ENCODE results near the gene KPNA6. TPM values are rescaled to one million over a fixed set of nuclear protein-coding genes. Genes with fewer than 3 reads are reported as not detected.

Gene KPNA6
- total and polyA plus RNA-seq, 2 of the 4 experiments (the other 2 are of a cell fraction): 27.0 to 50.7 TPM

- WGBS, 2 experiments (ENCODE audit: extremely low coverage in 2 of 2, insufficient read length in 1 of 2): no CpG with 5 or more reads among the region's 2 CpGs
- Histone ChIP-seq H2AK9ac (replicated peaks; ENCODE audit: low read depth, low read length, poor library complexity) (no peak overlapping the region), H2BK15ac (ENCODE audit: low read depth, low read length) (no peak overlapping the region), H2BK20ac (ENCODE audit: low read depth, low read length) (no peak overlapping the region), H4K20me1 (ENCODE audit: insufficient read depth, low read length) (peaks cover 70% of the 10 kb centered on the region), H3K4me3 (ENCODE audit: insufficient read depth, low read depth, low read length) (no peak overlapping the region), H3K56ac (ENCODE audit: extremely low read depth, insufficient read depth, low read length) (no peak overlapping the region), H4K91ac (ENCODE audit: insufficient read depth, low read depth, low read length) (no peak overlapping the region), H3K9ac (ENCODE audit: low read depth, low read length) (no peak overlapping the region), H3K18ac (ENCODE audit: low read depth, low read length) (no peak overlapping the region), H3K4ac (ENCODE audit: low read depth, low read length) (no peak overlapping the region), H3K9me3 (ENCODE audit: control insufficient read depth, insufficient read depth, low read length) (no peaks in the 10 kb centered on the region), H3K9me1 (ENCODE audit: insufficient read depth, low read length) (peaks cover 10% of the 10 kb centered on the region; the same call in 1 of the 2 replicates), H3K14ac (replicated peaks; ENCODE audit: low read depth, low read length) (no peak overlapping the region), H3K27ac (ENCODE audit: insufficient read depth, low read length) (no peak overlapping the region), H3K4me2 (ENCODE audit: low read depth, low read length) (no peak overlapping the region), H3K23ac (ENCODE audit: low read depth, low read length) (no peak overlapping the region), H2AK5ac (ENCODE audit: low read depth, low read length) (no peak overlapping the region), H2BK120ac (ENCODE audit: low read depth, low read length) (no peak overlapping the region), H3K79me1 (ENCODE audit: low read depth in 1 of 2, low read length in 2 of 2) (peaks cover 13 to 59% of the 10 kb centered on the region in 2 experiments), H3K4me1 (ENCODE audit: control insufficient read depth, insufficient read depth, low read length) (no peaks in the 10 kb centered on the region), H3K36me3 (ENCODE audit: control insufficient read depth, insufficient read depth, low read length) (no peaks in the 10 kb centered on the region), H3K27me3 (ENCODE audit: control insufficient read depth, insufficient read depth, low read length) (no peaks in the 10 kb centered on the region), H2BK5ac (ENCODE audit: low read depth, low read length, poor library complexity, severe bottlenecking) (no peak overlapping the region), H2AFZ (replicated peaks; ENCODE audit: low read length, poor library complexity) (no peak overlapping the region), H4K8ac (ENCODE audit: low read depth in 2 of 2, low read length in 2 of 2) (no peak overlapping the region), H4K5ac (ENCODE audit: low read depth, low read length) (no peak overlapping the region)
- DNase-seq: no peak
- ChIA-PET POLR2A (ENCODE audit: unreplicated experiment) (no interaction called here), CTCF (interaction anchor here (0.5 to 1.2 kb wide), 2 partner anchors 10 to 22 kb away, joined by 3 to 5 read pairs; no protein-coding TSS in a partner anchor)
- dilution Hi-C loops (cut with HindIII; ENCODE audit: low sequenced_read_pairs, unreplicated experiment) (no loop called here), intact Hi-C loops (cut with micrococcal nuclease) (no loop called here), in situ Hi-C loops (cut with MboI; ENCODE audit: low sequenced_read_pairs) (no loop called here)
- TF ChIP-seq CEBPB (IDR thresholded peaks at IDR 0.05; ENCODE audit: low read depth, low read length): no peak
- no peak for TF ChIP-seq CTCF (conservative IDR thresholded peaks at IDR 0.05; ENCODE audit: low read depth, low read length)
- TF ChIP-seq FOS (IDR thresholded peaks at IDR 0.05; ENCODE audit: low read depth, low read length): no peak
- TF ChIP-seq CHD1 (IDR thresholded peaks at IDR 0.05; ENCODE audit: low read depth, low read length): no peak
- ATAC-seq (ENCODE audit: low read depth): no peak
- BruUV-seq (replicated peaks): no TSS peak
These were observed 3.3 kb downstream of the KPNA6 start for GRCh38 chr1:32111040-32111623.

Data from IMR-90 (cell line).